Stimulated activated CD4-positive, alpha-beta T cell treated with anti-CD3 and anti-CD28 coated beads, Interleukin-2, amount 100 ng/mL, for 4 hours (primary cell): ENCODE data around the gene MYRIP.
"Not testable (repeated sequence)": the region's sequence is repeated elsewhere in the genome, so short reads cannot be mapped to it uniquely, and the experiment has no call there.

Experiments
- DNase-seq: peaks from one replicate; pipeline ENCODE4 v3.0.0-alpha.2; 2020; ENCODE audit warnings: low read depth

Gene MYRIP

DNA sequence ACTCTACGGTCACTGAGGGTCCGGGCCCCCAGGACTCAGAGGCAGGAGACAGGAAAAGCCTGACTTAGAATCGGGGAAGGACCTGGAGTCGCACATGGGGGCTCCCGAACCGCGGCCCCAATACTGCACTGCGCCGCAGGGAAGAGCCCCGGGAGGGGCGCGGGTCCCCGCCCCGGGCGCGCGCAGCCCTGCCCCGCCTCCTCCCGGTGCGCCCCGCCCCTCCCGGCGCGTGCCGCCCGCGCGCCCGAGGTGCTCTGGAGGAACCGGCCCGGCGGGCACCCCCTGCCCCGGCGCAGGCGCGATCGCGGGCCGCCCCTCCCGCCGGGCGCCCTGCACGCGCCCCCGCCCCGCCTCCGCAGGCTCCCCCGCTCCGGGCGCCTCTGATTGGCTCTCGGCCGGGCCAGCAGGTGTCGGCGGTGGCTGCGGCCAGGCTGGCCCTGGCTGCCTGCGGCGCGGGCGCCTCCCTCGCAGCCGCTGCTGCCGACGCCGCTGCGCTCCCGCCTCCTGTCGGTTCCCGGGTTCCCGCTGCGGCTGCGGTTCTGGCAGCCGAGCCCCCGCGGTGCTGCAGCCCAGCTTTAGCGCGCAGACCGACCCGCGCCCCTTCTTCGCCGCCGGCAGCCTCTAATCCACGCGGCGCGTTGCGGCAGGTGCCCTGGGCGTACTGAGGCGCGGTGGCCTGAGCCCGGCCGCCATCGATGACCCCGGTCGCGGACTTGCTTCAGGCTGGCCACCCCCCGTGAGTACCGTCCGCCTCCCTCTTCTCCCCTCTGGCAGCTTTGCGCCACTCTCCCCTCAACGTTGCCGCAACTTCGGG, at the start of gene MYRIP:
MYRIP (plus strand) TSS at position 429 of the 814 bp plus-strand sequence. CDS start 91,208 bp downstream, outside the sequence.
- DNase-seq = no peak

DNA sequence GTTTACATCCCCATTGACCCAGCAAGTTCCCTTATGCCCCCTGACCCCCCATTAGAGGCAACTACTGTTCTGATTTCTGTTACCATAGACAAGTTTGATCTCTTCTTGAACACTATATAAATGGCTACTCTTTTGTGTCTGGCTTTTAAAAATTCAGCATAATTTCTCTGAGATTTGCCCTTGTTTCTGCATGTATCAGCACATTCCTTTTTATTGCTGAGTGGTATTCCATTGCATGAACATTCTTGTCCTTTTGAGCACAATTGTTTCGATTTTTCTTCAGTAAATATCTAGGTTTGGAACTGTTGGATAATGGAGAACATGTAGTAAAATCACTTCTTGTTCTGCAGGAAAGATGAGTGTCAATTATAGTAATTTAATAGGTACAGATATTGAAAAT, 49.1 kb upstream of the MYRIP start:
- no peak for DNase-seq

DNA sequence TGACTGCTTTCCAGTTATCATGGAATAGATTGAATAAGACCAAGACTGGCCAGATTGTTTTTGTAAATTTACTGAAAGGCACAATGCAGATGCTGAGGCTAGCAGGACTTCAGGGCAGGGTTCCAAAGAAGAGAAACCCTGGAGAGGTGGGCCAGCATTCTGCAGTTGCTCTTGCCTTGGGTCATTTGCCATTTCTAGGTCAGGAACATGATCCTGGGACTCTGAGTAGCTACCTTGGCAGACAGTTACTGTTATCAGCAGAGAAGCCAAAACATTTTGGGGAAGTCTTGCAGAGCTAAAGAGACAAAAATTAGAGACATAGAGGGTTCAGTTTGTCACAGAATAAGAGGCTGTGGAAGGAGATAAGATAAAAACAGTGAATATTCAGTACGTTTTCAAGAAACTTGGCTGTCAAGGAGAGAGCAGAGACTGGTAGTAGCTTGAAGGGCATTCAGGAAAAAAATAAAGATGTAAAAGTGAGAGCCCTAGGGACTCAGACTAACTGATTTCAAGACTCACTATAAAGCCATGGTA, 46.8 kb upstream of the MYRIP start:
- no peak for DNase-seq

DNA sequence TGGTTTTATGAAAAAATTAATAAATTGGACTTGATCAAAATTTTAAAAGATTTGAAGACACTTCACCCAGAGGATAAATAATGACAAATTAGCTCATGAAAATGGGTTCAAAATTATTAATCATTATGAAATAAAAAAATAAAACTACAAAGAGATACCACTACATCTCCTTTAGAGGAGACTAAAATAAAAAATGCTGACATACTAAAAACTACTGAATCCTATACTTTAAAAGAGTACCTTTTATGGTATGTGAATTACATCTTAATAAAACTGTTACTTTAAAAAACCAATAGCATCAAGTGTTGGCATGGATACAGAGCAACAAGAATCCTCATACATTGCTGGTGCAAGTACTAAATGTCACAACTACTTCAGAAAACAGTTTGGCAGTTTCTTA, 46.0 kb upstream of the MYRIP start:
- no peak for DNase-seq

DNA sequence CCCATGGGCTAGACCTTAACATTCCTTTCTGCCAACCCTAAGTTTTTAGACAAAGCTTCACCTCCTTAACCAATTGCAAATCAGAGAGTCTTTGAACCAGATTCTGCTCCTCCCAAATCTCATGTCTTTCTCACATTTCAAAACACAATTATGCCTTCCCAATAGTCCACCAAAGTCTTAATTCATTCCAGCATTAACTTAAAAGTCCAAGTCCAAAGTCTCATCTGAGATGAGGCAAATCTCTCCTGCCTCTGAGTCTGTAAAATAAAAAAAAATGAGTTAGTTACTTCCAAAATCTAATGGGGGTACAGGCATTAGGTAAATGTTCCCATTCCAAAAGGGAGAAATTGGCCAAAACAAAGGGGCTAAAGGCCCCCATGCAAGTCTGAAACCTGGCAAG, 43.8 kb upstream of the MYRIP start:
- DNase-seq = no peak

DNA sequence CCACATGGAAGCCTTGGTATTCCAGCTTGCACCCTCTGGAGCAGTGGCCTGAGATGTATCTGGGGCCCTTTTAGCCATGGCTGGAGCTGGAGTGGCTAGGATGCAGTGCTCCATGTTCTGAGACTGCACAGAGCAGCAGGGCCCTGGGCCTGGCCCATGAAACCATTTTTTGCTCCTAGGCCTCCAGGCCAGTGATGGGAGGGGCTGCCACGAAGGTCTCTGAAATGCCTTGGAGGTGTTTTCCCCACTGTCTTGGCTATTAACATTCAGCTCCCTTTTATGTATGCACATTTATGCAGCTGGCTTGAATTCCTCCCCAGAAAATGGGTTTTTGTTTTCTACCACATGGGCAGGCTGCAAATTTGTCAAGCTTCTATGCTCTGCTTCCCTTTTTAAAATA, 43.0 kb upstream of the MYRIP start:
- no peak for DNase-seq

DNA sequence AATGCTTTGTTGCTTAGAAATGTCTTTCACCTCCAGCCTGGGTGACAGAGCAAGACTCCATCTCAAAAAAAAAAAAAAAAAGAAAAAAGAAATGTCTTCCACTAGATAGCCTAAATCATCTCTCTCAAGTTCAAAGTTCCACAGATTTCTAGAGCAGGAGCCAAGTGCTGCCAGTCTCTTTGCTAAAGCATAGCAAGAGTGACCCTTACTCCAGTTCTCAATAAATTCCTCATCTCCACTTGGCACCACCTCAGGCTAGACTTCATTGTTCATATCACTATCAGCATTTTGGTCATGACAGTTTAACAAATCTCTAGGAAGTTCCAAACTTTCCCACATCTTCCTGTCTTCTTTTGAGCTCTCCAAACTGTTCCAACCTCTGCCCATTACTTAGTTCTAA, 42.5 kb upstream of the MYRIP start:
- not testable (repeated sequence) for DNase-seq

DNA sequence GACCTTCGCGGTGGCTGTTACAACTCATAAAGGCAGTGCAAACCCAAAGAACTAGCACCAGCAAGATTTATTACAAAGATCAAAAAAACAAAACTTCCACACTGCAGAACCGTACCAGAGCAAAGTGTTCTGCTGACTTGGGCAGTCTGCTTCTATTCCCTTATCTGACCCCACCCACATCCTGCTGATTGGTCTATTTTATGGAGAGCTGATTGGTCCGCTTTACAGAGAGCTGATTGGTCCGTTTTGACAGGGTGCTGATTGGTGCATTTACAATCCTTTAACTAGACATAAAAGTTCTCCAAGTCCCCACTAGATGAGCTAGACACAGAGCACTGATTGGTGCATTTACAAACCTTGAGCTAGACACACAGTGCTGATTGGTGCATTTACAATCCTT, 31.2 kb upstream of the MYRIP start:
- DNase-seq = not testable (repeated sequence)

DNA sequence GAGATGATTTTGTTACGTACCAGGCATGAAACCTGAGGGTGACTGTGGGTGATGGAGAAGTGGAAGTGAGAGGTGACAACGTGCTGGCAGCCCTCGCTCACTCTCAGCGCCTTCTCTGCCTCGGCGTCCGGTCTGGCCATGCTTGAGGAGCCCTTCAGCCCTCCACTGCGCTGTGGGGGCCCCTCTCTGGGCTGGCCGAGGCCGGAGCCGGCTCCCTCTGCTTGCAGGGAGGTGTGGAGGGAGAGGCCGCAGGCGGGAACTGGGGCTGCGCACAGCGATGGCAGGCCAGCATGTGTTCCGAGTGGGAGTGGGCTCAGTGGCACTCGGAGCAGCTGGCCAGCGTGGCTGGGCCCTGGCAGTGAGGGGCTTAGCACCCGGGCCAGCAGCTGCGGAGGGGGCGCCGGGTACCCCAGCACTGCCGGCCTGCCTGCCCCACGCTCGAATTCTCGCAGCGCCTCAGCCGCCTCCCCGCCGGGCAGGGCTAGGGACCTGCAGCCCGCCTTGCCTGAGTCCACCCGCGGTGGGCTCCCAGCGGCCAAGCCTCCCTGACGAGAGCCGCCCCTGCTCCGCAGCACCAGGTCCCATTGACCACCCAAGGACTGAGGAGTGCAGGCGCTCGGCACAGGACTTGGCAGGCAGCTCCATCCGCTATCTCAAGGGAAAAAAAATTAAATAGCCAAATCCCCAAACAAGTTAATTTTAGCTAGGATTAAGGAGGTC, 29.7 kb upstream of the MYRIP start:
- no peak for DNase-seq

DNA sequence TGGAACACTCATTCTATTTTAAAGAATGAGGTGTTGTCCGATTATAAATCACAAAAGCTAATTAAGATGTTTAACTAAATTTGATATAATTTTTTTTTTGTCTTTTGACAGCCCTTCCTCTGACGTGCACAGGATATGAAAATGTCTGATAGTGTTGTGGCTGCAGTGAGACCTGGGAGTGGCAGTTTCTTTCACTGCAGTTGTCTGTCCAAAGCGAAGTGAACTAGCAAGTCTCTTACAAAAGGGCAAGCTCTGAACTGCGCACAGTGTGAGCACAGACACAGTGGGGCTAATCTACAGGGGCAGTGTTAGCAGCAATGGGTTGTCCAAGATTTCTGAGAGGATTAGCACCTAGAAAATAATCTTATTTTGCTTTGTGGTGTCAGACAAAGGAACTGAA, 29.1 kb upstream of the MYRIP start:
- DNase-seq = no peak

DNA sequence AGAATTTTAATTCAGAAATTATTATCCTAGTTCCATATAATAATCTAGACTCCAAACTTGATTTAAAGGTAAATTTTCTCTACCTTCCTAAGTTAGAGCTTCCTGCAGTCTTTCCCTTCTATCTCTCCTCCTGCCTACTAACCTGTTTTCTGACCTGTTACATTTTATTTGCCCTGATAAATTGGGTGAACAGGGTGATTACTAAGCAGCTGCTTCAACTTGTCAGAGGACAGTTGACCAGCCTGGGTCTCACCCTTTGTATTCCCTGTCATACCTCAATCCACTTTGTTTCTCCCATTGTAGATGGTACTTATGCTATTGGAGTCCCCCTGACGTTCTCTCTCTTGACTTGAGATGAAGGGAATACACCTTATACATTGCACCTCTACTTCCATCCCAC, 28.4 kb upstream of the MYRIP start:
- DNase-seq = no peak

DNA sequence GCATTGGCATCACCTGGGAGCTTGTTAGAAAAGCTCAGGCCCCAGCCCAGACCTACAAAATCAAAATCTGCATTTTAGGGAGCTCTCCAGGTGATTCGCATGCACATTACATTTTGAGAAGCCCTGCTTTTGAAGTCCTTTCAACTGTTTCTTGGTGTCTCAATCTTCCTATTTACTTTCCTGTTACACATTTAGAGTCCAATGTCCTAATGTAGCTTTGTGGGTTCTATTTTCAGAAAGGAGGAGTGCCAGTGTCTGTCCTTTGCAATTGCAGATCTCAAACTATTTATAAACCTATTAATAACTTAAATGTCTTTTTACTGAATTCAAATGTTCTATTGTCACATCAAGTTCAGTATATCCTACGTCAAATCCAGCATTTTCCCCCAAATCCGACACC, 27.8 kb upstream of the MYRIP start:
- no peak for DNase-seq

DNA sequence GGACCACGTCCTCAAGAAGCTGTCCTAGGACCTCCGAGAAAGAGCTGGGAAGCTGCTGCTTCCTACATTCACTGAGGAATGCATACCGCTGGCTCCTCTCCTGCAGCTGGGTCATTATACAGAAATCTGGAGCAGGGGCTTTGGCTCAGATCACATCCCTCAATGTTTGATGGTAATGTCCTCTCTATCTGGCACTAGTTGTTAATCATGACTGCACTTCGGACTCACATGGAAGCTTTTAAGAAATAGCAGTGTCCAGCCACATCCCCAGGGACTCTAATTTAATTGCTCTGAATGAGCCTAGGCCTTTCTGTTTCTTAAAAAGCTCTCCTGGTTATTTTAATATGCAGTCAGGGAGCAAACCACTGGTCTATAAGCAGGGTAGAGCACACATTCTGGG, 25.7 kb upstream of the MYRIP start:
- DNase-seq = no peak

DNA sequence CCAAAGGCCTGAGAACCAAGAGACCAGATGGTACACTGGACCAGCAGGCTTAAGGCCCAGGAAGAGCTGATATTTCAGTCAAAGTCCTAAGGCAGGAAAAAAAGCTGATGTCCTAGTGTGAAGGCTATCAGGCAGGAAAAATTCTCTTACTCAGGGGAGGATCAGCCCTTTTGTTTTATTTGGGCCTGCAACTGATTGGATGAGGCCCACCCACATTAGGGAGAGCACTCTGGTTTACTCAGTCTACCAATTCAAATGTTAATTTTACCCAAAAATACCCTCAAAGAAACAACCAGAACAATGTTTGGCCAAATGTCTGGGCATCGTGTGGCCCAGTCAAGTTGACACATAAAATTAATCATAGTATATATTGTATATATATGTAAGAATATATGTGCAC, 24.5 kb upstream of the MYRIP start:
- no peak for DNase-seq

DNA sequence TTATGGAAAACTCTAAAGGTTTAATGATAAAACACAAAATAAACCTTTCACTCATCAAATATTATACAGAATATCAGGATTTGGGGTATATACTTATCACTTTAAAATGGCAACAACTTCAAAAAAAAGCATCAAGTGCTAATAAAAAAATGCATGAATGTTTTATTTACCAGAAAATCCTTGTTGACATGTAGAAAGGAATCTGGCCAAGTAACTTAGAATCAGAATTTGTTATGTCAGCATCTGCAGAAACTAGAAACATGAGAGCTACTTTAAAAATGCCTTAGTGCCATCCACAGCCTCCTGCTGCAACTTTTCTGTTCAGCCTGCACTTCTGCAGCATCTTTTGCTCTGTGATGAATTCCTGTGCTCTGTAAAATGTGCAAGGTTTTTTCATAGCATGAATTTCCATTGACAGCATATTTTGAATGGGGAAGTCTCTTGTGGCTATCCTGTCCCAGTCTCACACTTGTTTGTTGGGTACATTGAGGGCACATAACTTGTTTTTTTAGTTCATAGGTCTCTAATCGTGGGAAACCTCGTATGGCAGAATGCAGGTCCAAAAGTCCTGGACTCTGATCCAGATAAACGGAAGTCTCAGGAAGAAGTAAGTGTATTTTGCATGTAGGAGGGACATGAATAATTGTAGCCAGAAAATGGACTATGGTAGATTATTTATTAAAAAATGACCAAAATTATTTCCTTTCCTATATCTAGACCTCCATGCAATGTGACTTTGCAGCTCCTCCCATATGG, 21.1 kb upstream of the MYRIP start:
- DNase-seq = no peak

DNA sequence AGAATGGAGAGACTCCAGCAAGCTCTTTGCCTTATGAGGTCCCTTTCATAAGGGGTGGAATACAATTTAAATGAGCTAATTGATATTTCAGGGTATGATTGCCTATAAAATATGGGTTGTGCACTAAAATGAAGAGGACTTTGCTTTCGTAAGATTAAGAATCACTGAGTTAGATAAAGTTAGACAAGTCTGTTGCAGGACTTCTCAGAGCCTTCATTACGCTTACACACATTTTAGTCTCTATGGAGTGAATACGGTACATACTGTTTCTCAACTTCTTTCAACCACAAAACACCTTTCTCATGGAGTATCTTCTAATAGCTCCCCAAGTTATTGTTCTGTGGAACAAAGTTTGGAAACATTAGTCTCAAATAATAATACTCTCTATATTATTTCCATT, 17.8 kb upstream of the MYRIP start:
- DNase-seq = no peak

DNA sequence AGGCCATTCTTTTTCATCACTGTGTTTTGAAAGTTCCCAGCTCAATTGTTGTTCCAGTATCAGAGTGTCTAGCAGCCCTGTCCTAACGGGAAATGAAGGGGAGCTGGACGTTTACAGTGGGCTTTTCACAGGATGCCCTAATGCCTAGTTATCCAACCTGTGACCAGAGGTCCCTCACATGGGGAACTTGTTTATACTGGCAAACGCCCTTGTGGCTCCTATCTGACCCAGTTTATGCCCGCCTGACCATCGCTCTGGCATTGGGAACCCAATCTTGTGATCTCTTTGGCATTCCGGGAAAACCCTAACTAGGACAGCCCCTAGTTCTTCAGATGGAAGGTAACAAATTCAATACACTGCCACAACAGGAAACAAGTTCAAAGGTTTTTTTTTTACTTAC, 14.5 kb upstream of the MYRIP start:
- DNase-seq = no peak

DNA sequence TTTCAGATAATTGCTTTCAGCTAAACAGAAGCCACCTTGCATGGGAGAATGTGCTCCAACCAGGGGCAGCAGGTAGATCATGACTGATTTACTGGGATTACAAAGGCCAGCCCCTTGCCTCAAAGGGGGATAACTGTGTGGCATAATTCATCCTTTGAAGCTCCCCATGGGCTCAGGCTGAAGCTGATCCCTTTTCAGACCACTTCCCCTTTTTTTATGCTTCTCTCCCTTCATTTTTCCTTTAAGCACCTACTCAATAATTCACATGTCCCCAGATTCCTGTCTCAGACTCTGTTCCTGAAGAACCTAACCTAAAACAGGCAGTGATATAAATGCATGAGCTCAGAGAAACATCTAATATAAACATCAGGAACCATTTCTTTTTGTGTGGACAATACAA, 8.2 kb upstream of the MYRIP start:
- DNase-seq = no peak

DNA sequence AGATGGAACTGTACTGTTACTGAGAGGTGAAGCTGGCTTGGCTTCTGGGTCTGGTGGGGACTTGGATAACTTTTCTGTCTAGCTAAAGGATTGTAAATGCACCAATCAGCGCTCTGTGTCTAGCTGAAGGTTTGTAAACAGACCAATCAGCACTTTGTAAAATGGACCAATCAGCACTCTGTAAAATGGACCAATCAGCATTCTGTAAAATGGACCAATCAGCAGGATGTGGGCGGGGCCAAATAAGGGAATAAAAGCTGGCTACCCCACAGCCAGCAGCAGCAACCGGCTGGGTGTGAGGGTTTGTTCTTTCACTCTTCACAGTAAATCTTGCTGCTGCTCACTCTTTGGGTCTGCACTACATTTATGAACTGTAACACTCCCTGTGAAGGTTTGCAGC, 6.9 kb upstream of the MYRIP start:
- not testable (repeated sequence) for DNase-seq

DNA sequence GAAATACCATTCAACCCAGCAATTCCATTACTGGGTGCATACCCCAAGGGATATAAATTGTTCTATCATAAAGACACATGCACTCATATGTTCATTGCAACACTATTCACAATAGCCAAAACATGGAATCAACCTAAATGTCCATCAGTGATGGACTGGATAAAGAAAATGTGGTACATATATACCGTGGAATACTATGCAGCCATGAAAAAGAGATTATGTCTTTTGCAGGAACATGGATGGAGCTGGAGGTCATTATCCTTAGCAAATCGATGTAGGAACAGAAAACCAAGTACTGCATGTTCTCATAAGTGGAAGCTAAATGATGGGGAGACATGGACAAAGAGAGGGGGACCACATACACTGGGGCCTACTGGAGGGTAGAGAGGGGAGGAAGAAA, 5.5 kb upstream of the MYRIP start:
- DNase-seq = no peak

DNA sequence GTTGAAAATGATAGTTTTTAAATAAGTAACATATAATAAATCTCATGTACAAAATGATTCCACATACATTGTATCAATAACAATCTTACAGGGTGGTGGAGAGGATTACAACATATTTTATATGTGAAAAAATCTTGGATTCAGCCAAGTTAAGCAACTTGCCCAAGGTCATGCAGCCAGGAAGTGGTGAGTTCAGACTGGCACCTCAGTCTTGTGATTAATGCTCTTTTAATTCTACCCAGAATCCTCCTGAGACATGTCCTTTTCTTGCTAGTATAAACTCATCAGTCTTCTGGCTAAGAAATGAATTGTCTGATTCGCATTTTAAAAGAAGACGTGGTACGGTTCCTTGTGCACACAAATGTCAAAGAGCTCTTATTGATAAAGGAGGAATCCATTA, 4.5 kb upstream of the MYRIP start:
- DNase-seq = no peak

DNA sequence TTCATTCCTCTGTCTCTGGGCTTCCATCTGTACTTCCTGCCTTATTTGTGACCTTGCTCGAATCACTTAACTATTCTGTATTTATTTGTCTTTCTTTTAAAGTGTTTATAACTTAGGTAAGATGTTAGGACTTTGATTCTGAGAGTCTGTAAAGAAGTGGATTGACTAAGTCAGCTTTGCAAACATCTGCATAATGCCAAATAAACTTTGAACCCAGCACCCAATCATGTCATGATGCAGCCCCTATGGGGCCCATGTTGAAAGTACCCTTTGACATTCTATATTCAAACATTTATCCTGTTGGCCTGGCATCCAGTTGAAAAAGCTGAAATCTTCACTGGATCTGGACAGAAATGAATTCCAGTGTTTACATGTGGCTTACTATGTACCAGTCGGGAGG, 3.8 kb upstream of the MYRIP start:
- DNase-seq = no peak

DNA sequence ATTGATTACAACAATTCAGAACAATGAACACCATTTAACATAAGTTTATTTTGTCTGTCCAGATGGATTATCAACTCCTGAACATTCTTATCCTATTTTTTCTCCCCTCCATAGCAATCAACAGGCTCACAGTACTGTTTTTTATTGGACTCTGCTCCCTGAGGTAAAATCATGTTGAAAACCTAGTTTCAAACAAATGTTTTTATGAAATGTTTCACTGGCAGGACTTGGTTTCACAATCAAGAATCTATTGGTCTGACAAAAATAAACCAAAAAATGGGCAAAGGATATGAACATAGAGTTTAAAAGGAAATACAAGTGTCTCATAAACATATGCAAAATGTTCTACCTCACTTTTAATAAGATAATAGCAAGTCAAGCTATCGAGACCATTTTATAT, 2.6 kb upstream of the MYRIP start:
- DNase-seq = no peak
